ENCODE data around the gene SLC13A2.
A peak's percentile ranks its signal among the peaks of the same experiment; 100 is the strongest.
"Not testable (repeated sequence)": the region's sequence is repeated elsewhere in the genome, so short reads cannot be mapped to it uniquely, and the experiment has no call there.

The SLC13A2 gene

GRCh38 chr17:28473542-28473941, at the start of gene SLC13A2:
Gene SLC13A2 (plus strand): TSS chr17:28473644. CDS start chr17:28473713, 69 bp downstream.
- DNase-seq (ENCODE audit: low spot score in 2 of 2): no peak
- Mint-ChIP-seq H3K9me3 (no peaks in the 10 kb centered on the region), H3K27ac (ENCODE audit: low read depth) (peak within 1 kb of the TSS; percentile 45), H3K4me1 (peaks cover 11% of the 10 kb centered on the region), H3K4me3 (no peak within 1 kb of the TSS), H3K36me3 (ENCODE audit: insufficient read depth) (no peaks in the 10 kb centered on the region), H3K27me3 (no peaks in the 10 kb centered on the region)
- ATAC-seq (replicated peaks; ENCODE audit: extremely low read depth, poor library complexity, severe bottlenecking): no peak

GRCh38 chr17:28425206-28425605, 48.2 kb upstream of the SLC13A2 start:
- Mint-ChIP-seq H3K4me3 (no peak overlapping the region), H3K36me3 (ENCODE audit: insufficient read depth) (peaks cover 2% of the 10 kb centered on the region), H3K4me1 (no peaks in the 10 kb centered on the region), H3K9me3 (no peaks in the 10 kb centered on the region), H3K27ac (ENCODE audit: low read depth) (no peak overlapping the region), H3K27me3 (peaks cover 17% of the 10 kb centered on the region)
- DNase-seq (ENCODE audit: low spot score in 2 of 2): no peak
- ATAC-seq (replicated peaks; ENCODE audit: extremely low read depth, poor library complexity, severe bottlenecking): no peak

GRCh38 chr17:28426081-28426519, 47.3 kb upstream of the SLC13A2 start:
- Mint-ChIP-seq H3K9me3 (no peaks in the 10 kb centered on the region), H3K27me3 (peaks cover 17% of the 10 kb centered on the region), H3K27ac (ENCODE audit: low read depth) (no peak overlapping the region), H3K36me3 (ENCODE audit: insufficient read depth) (peaks cover 2% of the 10 kb centered on the region), H3K4me1 (no peaks in the 10 kb centered on the region), H3K4me3 (no peak overlapping the region)
- DNase-seq (ENCODE audit: low spot score in 2 of 2) (no peak), ATAC-seq (replicated peaks; ENCODE audit: extremely low read depth, poor library complexity, severe bottlenecking) (no peak)

GRCh38 chr17:28427371-28427770, 46.1 kb upstream of the SLC13A2 start:
- no peaks in the 10 kb centered on the region for H3K4me1 Mint-ChIP-seq
- no peaks in the 10 kb centered on the region for H3K9me3 Mint-ChIP-seq
- no peak overlapping the region for H3K27ac Mint-ChIP-seq (ENCODE audit: low read depth)
- ATAC-seq (replicated peaks; ENCODE audit: extremely low read depth, poor library complexity, severe bottlenecking) (no peak), DNase-seq (ENCODE audit: low spot score in 2 of 2) (no peak)
- peaks cover 2% of the 10 kb centered on the region for H3K36me3 Mint-ChIP-seq (ENCODE audit: insufficient read depth)
- H3K4me3 Mint-ChIP-seq: no peak overlapping the region
- peaks cover 26% of the 10 kb centered on the region for H3K27me3 Mint-ChIP-seq

GRCh38 chr17:28427982-28428381, 45.5 kb upstream of the SLC13A2 start:
- DNase-seq (ENCODE audit: low spot score in 2 of 2); H3K9me3 Mint-ChIP-seq; H3K4me3 Mint-ChIP-seq; H3K27ac Mint-ChIP-seq (ENCODE audit: low read depth); H3K36me3 Mint-ChIP-seq (ENCODE audit: insufficient read depth); H3K4me1 Mint-ChIP-seq; ATAC-seq (replicated peaks; ENCODE audit: extremely low read depth, poor library complexity, severe bottlenecking): not testable (repeated sequence)
- peaks cover 32% of the 10 kb centered on the region for H3K27me3 Mint-ChIP-seq

GRCh38 chr17:28433721-28434120, 39.7 kb upstream of the SLC13A2 start:
- DNase-seq (ENCODE audit: low spot score in 2 of 2) (no peak), ATAC-seq (replicated peaks; ENCODE audit: extremely low read depth, poor library complexity, severe bottlenecking) (no peak)
- Mint-ChIP-seq H3K36me3 (ENCODE audit: insufficient read depth) (peaks cover 2% of the 10 kb centered on the region), H3K4me1 (no peaks in the 10 kb centered on the region), H3K4me3 (no peak overlapping the region), H3K9me3 (no peaks in the 10 kb centered on the region), H3K27me3 (peaks cover 45% of the 10 kb centered on the region), H3K27ac (ENCODE audit: low read depth) (no peak overlapping the region)

- not testable (repeated sequence) for H3K36me3 Mint-ChIP-seq (ENCODE audit: insufficient read depth); H3K9me3 Mint-ChIP-seq; H3K4me1 Mint-ChIP-seq; ATAC-seq (replicated peaks; ENCODE audit: extremely low read depth, poor library complexity, severe bottlenecking); H3K4me3 Mint-ChIP-seq; H3K27ac Mint-ChIP-seq (ENCODE audit: low read depth); DNase-seq (ENCODE audit: low spot score in 2 of 2)
- peaks cover 45% of the 10 kb centered on the region for H3K27me3 Mint-ChIP-seq
Measured at GRCh38 chr17:28434326-28434725, 39.1 kb upstream of the SLC13A2 start.

- no peaks in the 10 kb centered on the region for H3K36me3 Mint-ChIP-seq (ENCODE audit: insufficient read depth)
- H3K4me3 Mint-ChIP-seq: no peak overlapping the region
- H3K27me3 Mint-ChIP-seq: peaks cover 46% of the 10 kb centered on the region
- no peaks in the 10 kb centered on the region for H3K9me3 Mint-ChIP-seq
- no peak overlapping the region for H3K27ac Mint-ChIP-seq (ENCODE audit: low read depth)
- ATAC-seq (replicated peaks; ENCODE audit: extremely low read depth, poor library complexity, severe bottlenecking) (no peak), DNase-seq (ENCODE audit: low spot score in 2 of 2) (no peak)
- no peaks in the 10 kb centered on the region for H3K4me1 Mint-ChIP-seq
Measured at GRCh38 chr17:28443901-28444638, 29.4 kb upstream of the SLC13A2 start.

- Mint-ChIP-seq H3K27ac (ENCODE audit: low read depth) (no peak overlapping the region), H3K4me1 (no peaks in the 10 kb centered on the region), H3K9me3 (no peaks in the 10 kb centered on the region), H3K27me3 (peaks cover 32% of the 10 kb centered on the region), H3K4me3 (no peak overlapping the region), H3K36me3 (ENCODE audit: insufficient read depth) (no peaks in the 10 kb centered on the region)
- DNase-seq (ENCODE audit: low spot score in 2 of 2) (no peak), ATAC-seq (replicated peaks; ENCODE audit: extremely low read depth, poor library complexity, severe bottlenecking) (no peak)
Measured at GRCh38 chr17:28446716-28447395, 26.6 kb upstream of the SLC13A2 start.

GRCh38 chr17:28447396-28447760, 26.1 kb upstream of the SLC13A2 start:
- Mint-ChIP-seq H3K9me3 (no peaks in the 10 kb centered on the region), H3K27me3 (peaks cover 28% of the 10 kb centered on the region), H3K4me3 (no peak overlapping the region), H3K27ac (ENCODE audit: low read depth) (no peak overlapping the region), H3K4me1 (no peaks in the 10 kb centered on the region), H3K36me3 (ENCODE audit: insufficient read depth) (no peaks in the 10 kb centered on the region)
- ATAC-seq (replicated peaks; ENCODE audit: extremely low read depth, poor library complexity, severe bottlenecking) (no peak), DNase-seq (ENCODE audit: low spot score in 2 of 2) (no peak)

- peaks cover 26% of the 10 kb centered on the region for H3K27me3 Mint-ChIP-seq
- ATAC-seq (replicated peaks; ENCODE audit: extremely low read depth, poor library complexity, severe bottlenecking) (no peak), DNase-seq (ENCODE audit: low spot score in 2 of 2) (no peak)
- no peak overlapping the region for H3K4me3 Mint-ChIP-seq
- H3K9me3 Mint-ChIP-seq: no peaks in the 10 kb centered on the region
- H3K36me3 Mint-ChIP-seq (ENCODE audit: insufficient read depth): no peaks in the 10 kb centered on the region
- H3K4me1 Mint-ChIP-seq: no peaks in the 10 kb centered on the region
- no peak overlapping the region for H3K27ac Mint-ChIP-seq (ENCODE audit: low read depth)
Measured at GRCh38 chr17:28449859-28450258, 23.6 kb upstream of the SLC13A2 start.

GRCh38 chr17:28457890-28458289, 15.6 kb upstream of the SLC13A2 start:
- DNase-seq (ENCODE audit: low spot score in 2 of 2): no peak
- H3K9me3 Mint-ChIP-seq: no peaks in the 10 kb centered on the region
- no peak for ATAC-seq (replicated peaks; ENCODE audit: extremely low read depth, poor library complexity, severe bottlenecking)
- H3K27ac Mint-ChIP-seq (ENCODE audit: low read depth): no peak overlapping the region
- H3K27me3 Mint-ChIP-seq: peaks cover 7% of the 10 kb centered on the region
- no peak overlapping the region for H3K4me3 Mint-ChIP-seq
- H3K36me3 Mint-ChIP-seq (ENCODE audit: insufficient read depth): no peaks in the 10 kb centered on the region
- no peaks in the 10 kb centered on the region for H3K4me1 Mint-ChIP-seq

GRCh38 chr17:28458881-28459280, 14.6 kb upstream of the SLC13A2 start:
- not testable (repeated sequence) for H3K4me3 Mint-ChIP-seq; H3K36me3 Mint-ChIP-seq (ENCODE audit: insufficient read depth); H3K9me3 Mint-ChIP-seq; ATAC-seq (replicated peaks; ENCODE audit: extremely low read depth, poor library complexity, severe bottlenecking); H3K4me1 Mint-ChIP-seq; DNase-seq (ENCODE audit: low spot score in 2 of 2); H3K27ac Mint-ChIP-seq (ENCODE audit: low read depth)
- H3K27me3 Mint-ChIP-seq: peaks cover 17% of the 10 kb centered on the region
